CD4-positive, alpha-beta T cell treated with Interferon alpha-2 for 1 hour (primary cell): ENCODE data around the gene RPS15.

Source experiments
- DNase-seq, 2 donors: peaks; one replicate each; pipeline ENCODE4 v3.0.0-alpha.2; 2020 to 2022

The RPS15 gene

GRCh38 chr19:1437609-1438008, 587 bp upstream of the RPS15 start:
- no peak for DNase-seq

- peak in 1 of 2 donors; percentile 28 for DNase-seq
These were observed 748 bp downstream of the RPS15 start for GRCh38 chr19:1438933-1439354.

GRCh38 chr19:1439525-1440417, 1.6 kb downstream of the RPS15 start:
- peak in 1 of 2 donors; percentile 45 for DNase-seq

- DNase-seq, result no peak
These were observed 2.2 kb downstream of the RPS15 start for GRCh38 chr19:1440418-1440801.

GRCh38 chr19:1441022-1441426, 2.8 kb downstream of the RPS15 start:
- DNase-seq, result no peak

- no peak for DNase-seq
These were observed 3.7 kb downstream of the RPS15 start for GRCh38 chr19:1441677-1442438.

GRCh38 chr19:1445185-1445931, 7.2 kb downstream of the RPS15 start:
- DNase-seq, result peak; percentile 67 to 85

- DNase-seq, result no peak
These were observed 7.9 kb downstream of the RPS15 start for GRCh38 chr19:1445932-1446712.

GRCh38 chr19:1446713-1447481, 8.7 kb downstream of the RPS15 start:
- peak in 1 of 2 donors; percentile 30 for DNase-seq

GRCh38 chr19:1447504-1447903, 9.3 kb downstream of the RPS15 start:
- DNase-seq, result no peak

- no peak for DNase-seq
These were observed 9.7 kb downstream of the RPS15 start for GRCh38 chr19:1447944-1448343.

- peak in 1 of 2 donors; percentile 41 for DNase-seq
These were observed 11.6 kb downstream of the RPS15 start, which contains the start of gene APC2 for GRCh38 chr19:1449467-1450442. Gene APC2 (plus strand): TSS chr19:1450121. CDS start chr19:1453002, 2,881 bp downstream.

- DNase-seq, result no peak
These were observed 12.8 kb downstream of the RPS15 start for GRCh38 chr19:1450735-1451731.

GRCh38 chr19:1451916-1452801, 14.0 kb downstream of the RPS15 start:
- no peak for DNase-seq

GRCh38 chr19:1452802-1453524, 14.8 kb downstream of the RPS15 start:
- no peak for DNase-seq

- peak in 1 of 2 donors; percentile 25 for DNase-seq
These were observed 15.5 kb downstream of the RPS15 start for GRCh38 chr19:1453525-1454364.
